Measurements from ENCODE around the gene RASGRP4.

DNA sequence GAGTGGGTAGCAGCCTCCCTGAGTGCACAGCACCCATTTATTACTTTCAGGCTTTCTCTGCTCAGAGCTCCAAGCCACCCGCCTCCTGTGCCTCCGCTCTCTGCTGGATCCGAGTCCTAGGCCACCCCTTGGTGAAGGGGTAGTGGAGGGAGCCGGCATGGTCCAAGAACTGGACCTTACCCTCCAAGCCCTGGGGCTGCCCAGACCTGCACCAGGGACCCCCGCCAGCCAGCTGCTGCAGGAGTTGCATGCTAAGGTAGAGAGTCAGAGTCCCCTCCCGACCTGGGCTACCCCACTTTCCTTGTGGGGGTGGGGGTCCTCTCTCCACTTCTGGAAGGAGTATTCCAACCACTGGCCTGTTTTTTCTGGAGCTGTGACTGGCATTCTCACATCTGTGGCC is 21.2 kb downstream of the RASGRP4 start:
- TF ChIP-seq, protein P1, sequence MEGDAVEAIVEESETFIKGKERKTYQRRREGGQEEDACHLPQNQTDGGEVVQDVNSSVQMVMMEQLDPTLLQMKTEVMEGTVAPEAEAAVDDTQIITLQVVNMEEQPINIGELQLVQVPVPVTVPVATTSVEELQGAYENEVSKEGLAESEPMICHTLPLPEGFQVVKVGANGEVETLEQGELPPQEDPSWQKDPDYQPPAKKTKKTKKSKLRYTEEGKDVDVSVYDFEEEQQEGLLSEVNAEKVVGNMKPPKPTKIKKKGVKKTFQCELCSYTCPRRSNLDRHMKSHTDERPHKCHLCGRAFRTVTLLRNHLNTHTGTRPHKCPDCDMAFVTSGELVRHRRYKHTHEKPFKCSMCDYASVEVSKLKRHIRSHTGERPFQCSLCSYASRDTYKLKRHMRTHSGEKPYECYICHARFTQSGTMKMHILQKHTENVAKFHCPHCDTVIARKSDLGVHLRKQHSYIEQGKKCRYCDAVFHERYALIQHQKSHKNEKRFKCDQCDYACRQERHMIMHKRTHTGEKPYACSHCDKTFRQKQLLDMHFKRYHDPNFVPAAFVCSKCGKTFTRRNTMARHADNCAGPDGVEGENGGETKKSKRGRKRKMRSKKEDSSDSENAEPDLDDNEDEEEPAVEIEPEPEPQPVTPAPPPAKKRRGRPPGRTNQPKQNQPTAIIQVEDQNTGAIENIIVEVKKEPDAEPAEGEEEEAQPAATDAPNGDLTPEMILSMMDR (IDR thresholded peaks at IDR 0.05): no peak
- no peak for TF ChIP-seq ZFX (IDR thresholded peaks at IDR 0.05; ENCODE audit: borderline replicate concordance)

All from 22Rv1 (cell line).